T-helper 1 cell (primary cell): ENCODE results near the gene RBM12.
A peak's percentile ranks its signal among the peaks of the same experiment; 100 is the strongest.

Experiments used
- DNase-seq, 5 donors: peaks; one replicate each; pipeline ENCODE4 v3.0.0-alpha.2; 2012 to 2020

RBM12 gene

DNA sequence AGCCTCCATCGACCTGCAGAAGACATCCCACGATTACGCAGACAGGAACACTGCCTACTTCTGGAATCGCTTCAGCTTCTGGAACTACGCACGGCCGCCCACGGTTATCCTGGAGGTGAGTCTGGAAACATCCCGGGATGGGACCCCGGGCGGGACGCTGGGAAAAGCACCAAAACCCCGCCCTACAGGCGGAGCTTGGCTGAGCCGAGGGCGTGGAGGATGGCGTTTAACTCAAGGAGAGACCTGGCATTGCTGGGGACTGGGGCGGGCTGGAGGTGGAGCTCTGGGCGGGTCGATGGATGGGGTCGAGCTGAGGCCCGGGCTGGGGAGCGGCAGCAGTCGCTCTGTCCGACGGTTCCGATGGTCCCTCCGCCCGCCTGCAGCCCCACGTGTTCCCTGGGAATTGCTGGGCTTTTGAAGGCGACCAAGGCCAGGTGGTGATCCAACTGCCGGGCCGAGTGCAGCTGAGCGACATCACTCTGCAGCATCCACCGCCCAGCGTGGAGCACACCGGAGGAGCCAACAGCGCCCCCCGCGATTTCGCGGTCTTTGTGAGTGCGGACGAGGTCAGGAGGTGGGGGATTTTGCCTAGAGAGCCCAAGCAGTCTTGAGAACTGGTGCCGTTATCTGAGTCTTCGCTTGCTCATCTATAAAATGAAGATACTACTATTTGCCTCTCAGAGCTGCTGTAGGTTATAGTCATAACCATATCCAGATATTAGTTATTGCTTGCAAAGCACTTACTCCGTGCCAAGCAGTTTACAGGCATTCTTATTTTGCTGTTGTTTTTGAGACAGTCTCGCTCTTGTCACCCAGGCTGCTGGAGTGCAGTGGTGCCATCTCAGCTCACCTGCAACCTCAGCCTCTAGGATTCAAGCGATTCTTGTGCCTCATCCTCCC is 45.3 kb downstream of the RBM12 start:
- DNase-seq: peak; percentile 53 to 80 (median 67)

- DNase-seq: no peak
These were observed 46.2 kb downstream of the RBM12 start for GRCh38 chr20:35618263-35619131.

GRCh38 chr20:35617397-35618262 is 47.1 kb downstream of the RBM12 start:
- DNase-seq: peak in 3 of 5 donors; percentile 14 to 55 (median 19)

GRCh38 chr20:35616465-35617396 is 48.0 kb downstream of the RBM12 start:
- peak; percentile 38 to 59 (median 52) for DNase-seq

- DNase-seq: peak; percentile 100
These were observed 48.8 kb downstream of the RBM12 start, which contains the start of gene SPAG4 for GRCh38 chr20:35615667-35616464. SPAG4 (plus strand) TSS chr20:35615829; CDS start chr20:35616004, 175 bp downstream.

DNA sequence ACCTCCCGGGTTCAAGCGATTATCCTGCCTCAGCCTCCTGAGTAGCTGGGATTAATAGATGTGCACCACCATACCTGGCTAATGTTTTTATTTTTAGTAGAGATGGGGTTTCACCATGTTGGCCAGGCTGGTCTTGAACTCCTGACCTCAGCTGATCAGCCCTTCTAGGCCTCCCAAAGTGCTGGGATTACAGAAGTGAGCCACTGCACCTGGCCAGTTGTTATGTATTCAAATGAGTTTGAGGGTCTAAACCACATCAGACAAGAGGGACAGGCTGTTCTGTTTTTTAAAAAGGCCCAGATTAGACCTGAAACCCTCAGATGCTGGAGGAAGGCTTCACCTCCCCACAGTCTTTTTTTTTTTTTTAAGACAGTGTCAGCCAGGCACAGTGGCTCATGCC is 53.2 kb downstream of the RBM12 start:
- DNase-seq: no peak

DNA sequence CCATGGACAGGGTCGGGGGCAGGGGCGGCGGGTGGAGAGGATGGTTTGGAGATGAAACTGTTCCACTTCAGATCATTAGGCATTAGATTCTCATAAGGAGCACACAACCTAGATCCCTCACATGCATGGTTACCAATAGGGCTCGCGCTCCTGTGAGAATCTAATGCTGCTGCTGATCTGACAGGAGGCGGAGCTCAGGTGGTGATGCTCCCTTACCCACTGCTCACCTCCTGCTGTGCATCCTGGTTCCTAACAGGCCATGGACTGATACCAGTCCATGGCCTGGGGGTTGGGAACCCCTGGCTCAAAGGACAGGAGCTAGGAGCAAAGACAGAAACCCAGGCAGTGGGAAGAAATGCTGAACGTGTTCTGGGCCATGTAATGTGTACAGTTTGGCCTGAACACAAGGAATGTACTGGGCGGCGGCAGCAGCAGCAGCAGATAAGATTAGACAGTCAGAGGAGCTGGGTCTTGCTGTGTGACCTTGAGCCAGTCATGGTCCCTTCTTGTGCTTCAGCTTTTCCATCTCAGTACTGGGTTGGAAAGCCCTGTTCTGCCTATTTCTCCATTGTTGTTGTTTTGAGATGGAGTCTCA is 53.8 kb downstream of the RBM12 start:
- no peak for DNase-seq

GRCh38 chr20:35607003-35607735 is 57.5 kb downstream of the RBM12 start:
- DNase-seq: no peak

GRCh38 chr20:35606127-35606526 is 58.6 kb downstream of the RBM12 start:
- no peak for DNase-seq

GRCh38 chr20:35604449-35604747 is 60.3 kb downstream of the RBM12 start:
- no peak for DNase-seq

- DNase-seq: no peak
These were observed 60.8 kb downstream of the RBM12 start for GRCh38 chr20:35603695-35604448.

DNA sequence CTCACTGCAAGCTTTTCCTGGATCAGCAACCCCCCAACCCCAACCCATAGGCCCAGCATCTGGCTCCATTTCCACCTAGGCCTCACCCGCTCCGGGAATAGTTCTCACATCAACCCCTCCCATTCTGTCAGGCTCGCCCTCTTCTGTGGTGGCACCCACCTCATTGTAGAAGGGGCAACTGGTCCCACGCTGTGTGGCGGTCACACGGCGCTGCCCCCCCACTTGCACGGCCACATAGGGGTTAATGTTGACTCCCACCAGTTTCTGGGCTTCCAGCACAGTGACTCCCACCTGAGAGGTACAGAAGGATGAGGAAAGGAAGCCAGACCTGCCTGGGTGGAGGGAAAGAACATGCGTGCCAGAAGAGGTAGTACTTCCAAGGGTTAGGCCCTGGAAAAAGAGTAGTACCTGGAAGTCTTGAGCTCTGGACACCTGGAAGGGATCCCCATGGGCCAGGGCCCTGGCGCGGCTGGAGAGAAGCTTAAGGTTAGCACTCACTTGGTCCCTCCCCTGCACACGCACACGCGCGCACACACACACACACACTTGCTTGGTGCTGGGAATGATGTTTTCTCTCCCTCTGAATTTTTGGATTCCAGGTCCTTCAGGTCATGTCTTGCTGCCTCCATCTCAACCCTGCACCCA is 61.7 kb downstream of the RBM12 start:
- no peak for DNase-seq

- no peak for DNase-seq
These were observed 62.7 kb downstream of the RBM12 start for GRCh38 chr20:35601990-35602389.

- DNase-seq: peak; percentile 57 to 84 (median 71)
These were observed 63.4 kb downstream of the RBM12 start for GRCh38 chr20:35600993-35601973.

GRCh38 chr20:35600176-35600992 is 64.3 kb downstream of the RBM12 start:
- no peak for DNase-seq

DNA sequence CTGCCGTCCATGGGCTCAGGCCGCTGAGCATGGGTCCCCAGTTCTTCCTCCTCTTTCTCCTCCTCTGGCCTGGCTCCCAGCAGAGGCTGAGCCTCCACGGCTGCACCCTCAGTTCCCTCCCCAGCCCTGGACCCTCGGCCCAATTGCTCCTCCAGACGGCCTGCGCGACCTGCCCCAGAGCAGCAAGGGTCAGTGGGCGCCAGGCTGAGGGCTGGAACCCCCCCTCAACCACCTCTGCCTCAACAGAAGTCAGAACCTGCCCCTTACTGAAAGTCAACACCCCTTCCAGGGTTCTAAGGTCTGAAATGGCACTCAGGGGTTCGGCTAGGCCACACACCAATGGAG is 65.0 kb downstream of the RBM12 start:
- DNase-seq: no peak
